SK-N-MC (cell line): ENCODE data around the gene RPL6.
A peak's percentile ranks its signal among the peaks of the same experiment; 100 is the strongest.

Experiments
- DNase-seq: peaks from one replicate; pipeline ENCODE4 v3.0.0-alpha.2; 2011; ENCODE audit warnings: low read depth, low spot score
- H3K27ac ChIP-seq: fragments of 200-600 bp; sonication (generic); 2 replicates; pipeline ENCODE4 v1.5.1; 2016; ENCODE audit warnings: mixed run types
- H3K36me3 ChIP-seq: fragments of 200-600 bp; sonication (generic); 2 replicates; pipeline ENCODE4 v1.6.1; 2017; ENCODE audit warnings: antibody characterized with exemption, low read length, mixed read lengths; ENCODE audit not compliant: insufficient read depth
- H3K4me3 ChIP-seq: fragments of 200-600 bp; sonication (generic); 2 replicates; pipeline ENCODE4 v1.5.1; 2016
- H3K9ac ChIP-seq: fragments of 200-600 bp; sonication (generic); 2 replicates; pipeline ENCODE4 v1.8.0; 2017; ENCODE audit warnings: mixed run types, mixed read lengths; ENCODE audit not compliant: insufficient read length
- H3K9me3 ChIP-seq: fragments of 200-600 bp; sonication (generic); 2 replicates; pipeline ENCODE4 v1.6.1; 2017; ENCODE audit warnings: low read depth, mild to moderate bottlenecking, antibody characterized with exemption, low read length, moderate library complexity, mixed read lengths
- EZH2 ChIP-seq: fragments of 200-600 bp; sonication (generic); IDR thresholded peaks from one replicate; pipeline ENCODE4 v1.6.1; 2017; ENCODE audit warnings: antibody characterized with exemption
- FOXP2 ChIP-seq: optimal IDR thresholded peaks from 2 replicates; pipeline ENCODE3; 2011; ENCODE audit warnings: mild to moderate bottlenecking, moderate library complexity; ENCODE audit not compliant: insufficient read depth; ENCODE audit errors: extremely low read length, control extremely low read depth
- POLR2AphosphoS5 ChIP-seq: IDR thresholded peaks from 2 replicates; pipeline ENCODE4 v1.6.1; 2012; ENCODE audit warnings: mild to moderate bottlenecking, low read depth, low read length, borderline replicate concordance

Gene RPL6

DNA sequence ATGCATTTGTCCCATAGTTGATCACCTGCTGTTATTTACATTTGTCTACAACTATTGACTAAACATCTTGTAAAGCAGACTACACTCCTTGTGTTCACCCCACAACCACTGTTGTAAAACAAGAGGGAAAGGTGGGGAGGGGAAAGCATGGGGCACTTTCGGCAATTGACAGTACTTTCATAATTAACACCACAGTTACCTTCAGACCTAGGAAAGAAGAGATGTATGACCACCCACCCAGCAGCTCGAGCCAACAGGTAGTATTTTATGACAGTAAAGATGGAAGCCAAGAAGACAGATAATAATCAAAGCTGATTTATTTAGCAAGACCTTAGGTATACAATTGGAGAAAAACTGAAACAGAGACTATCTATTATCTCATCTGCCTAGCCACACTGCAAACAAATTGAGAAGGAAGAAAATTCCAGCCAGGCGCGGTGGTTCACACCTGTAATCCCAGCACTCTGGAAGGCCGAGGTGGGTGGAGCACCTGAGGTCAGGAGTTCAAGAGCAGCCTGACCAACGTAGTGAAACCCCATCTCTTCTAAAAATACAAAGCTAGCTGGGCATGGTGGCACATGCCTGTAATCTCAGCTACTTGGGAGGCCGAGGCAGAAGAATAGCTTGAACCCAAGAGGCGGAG, 38.4 kb downstream of the RPL6 start:
- Histone ChIP-seq H3K36me3 (peaks cover 9% of the 10 kb centered on the region), H3K9me3 (0 out of 2 replicates have a peak, but pooled peaks cover 5% of the 10 kb centered on the region), H3K27ac (no peak overlapping the region), H3K4me3 (no peak overlapping the region), H3K9ac (no peak overlapping the region)
- no peak for DNase-seq
- TF ChIP-seq FOXP2 (no peak), POLR2AphosphoS5 (no peak), EZH2 (no peak)

DNA sequence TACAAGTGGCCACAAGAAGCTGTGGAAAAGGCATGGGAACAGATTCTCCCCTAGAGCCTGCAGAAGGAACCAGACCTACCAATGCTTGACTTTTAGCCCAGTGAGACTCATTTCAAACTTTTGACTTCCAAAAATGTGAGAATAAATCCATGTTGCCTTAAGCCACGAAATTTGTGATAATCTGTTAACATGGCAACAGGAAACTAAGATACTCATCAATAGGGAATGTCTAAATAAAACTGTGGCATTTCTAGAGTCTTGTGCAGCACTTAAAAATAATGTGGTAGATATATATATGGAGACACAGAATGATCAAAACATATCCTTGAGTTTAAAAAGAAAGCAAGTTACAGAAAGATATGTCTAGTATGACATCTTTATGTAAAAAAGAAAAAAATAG, 39.2 kb downstream of the RPL6 start:
- no peak for TF ChIP-seq EZH2
- no peak for TF ChIP-seq POLR2AphosphoS5
- no peak for TF ChIP-seq FOXP2
- no peak for DNase-seq
- H3K27ac ChIP-seq = peak overlapping the region; percentile 6; the same call in 1 of the 2 replicates
- H3K9ac ChIP-seq = no peak overlapping the region
- peaks cover 5% of the 10 kb centered on the region for H3K36me3 ChIP-seq
- H3K4me3 ChIP-seq = no peak overlapping the region
- H3K9me3 ChIP-seq = 0 out of 2 replicates have a peak, but pooled peaks cover 4% of the 10 kb centered on the region

DNA sequence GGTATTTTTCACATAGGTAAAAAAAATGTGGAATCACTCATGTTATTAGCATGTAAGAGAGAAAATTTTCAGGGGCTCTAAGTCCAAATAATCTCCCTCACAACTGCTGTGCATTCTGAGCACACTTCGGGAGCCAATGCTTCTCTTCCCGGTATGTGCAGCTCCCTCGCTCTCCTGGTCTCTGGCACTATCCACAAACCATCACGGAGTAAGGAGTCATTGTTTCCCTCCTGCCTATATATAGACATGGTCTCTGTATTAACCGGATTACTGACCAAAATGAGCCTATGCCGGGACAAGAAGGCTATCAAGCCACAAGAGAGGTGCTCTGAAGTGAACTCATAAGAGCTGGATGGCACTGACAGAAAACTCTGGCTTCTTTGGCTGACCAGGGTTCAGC, 40.5 kb downstream of the RPL6 start:
- H3K4me3 ChIP-seq = no peak overlapping the region
- no peak for DNase-seq
- no peaks in the 10 kb centered on the region for H3K9me3 ChIP-seq
- no peak for TF ChIP-seq EZH2
- no peak for TF ChIP-seq POLR2AphosphoS5
- no peak for TF ChIP-seq FOXP2
- 0 out of 2 replicates have a peak overlapping the region, but pooled peaks have one; percentile 59 for H3K27ac ChIP-seq
- H3K9ac ChIP-seq = no peak overlapping the region
- no peaks in the 10 kb centered on the region for H3K36me3 ChIP-seq

DNA sequence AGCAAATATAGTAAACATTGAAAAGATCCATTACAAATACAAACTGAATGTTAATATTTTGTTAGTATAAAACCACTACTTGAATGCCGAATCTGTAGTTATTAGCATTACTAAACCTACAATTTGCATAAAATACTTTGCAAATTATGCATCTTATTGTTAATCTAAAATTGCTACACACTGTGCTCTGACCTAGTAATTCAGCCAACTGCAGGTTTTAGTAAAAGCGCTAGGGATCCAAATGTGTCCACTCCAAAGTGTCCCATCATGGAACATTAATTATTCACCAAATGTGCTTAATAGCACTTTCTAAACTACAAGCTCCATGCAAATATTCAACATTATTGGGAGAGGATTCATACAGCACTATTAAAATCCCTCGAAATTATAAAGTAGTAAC, 41.4 kb downstream of the RPL6 start:
- DNase-seq = no peak
- TF ChIP-seq EZH2 (no peak), FOXP2 (no peak), POLR2AphosphoS5 (no peak)
- peak overlapping the region; percentile 11 for H3K9ac ChIP-seq
- peak overlapping the region; percentile 59 for H3K27ac ChIP-seq
- no peaks in the 10 kb centered on the region for H3K9me3 ChIP-seq
- no peaks in the 10 kb centered on the region for H3K36me3 ChIP-seq
- 0 out of 2 replicates have a peak overlapping the region, but pooled peaks have one; percentile 8 for H3K4me3 ChIP-seq

DNA sequence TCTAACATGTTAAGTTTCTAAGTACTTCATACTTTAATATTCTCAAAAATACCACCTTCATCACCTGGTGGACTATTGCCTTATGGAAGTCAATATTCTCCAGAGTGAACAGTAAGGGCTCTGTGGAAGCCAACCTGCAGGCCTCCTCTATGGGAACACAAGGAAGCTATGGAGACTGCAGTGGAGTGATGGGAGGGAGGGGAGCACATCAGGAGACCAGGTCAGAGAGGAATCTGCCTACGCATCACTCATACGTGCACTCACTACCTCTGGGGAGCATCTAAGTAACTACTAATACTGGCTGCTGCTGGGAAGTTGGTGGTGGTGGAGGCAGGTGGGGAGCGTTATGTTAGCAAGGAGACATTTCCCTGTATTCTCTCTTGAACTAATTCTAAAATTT, 47.1 kb downstream of the RPL6 start:
- TF ChIP-seq FOXP2 = no peak
- TF ChIP-seq EZH2 = no peak
- TF ChIP-seq POLR2AphosphoS5 = no peak
- H3K4me3 ChIP-seq = no peak overlapping the region

DNA sequence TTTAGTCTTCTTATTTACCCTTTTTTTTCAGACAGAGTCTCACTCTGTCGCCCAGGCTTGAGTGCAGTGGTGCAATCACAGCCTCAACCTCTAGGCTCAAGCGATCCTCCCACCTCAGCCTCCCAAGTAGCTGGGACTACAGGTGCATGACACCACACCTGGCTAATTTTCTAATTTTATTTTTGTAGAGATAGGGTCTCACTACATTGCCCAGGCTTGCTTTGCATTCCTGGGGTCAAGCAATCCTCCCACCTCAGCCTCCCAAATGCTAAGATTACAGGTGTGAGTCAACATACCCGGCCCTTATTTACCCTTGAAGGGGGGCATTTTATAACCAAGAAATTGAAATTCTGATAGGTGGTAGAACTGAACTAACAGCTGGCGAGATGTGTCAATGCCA, 48.1 kb downstream of the RPL6 start:
- no peak overlapping the region for H3K4me3 ChIP-seq
- H3K9ac ChIP-seq = no peak overlapping the region
- no peak overlapping the region for H3K27ac ChIP-seq
- H3K9me3 ChIP-seq = no peaks in the 10 kb centered on the region
- TF ChIP-seq POLR2AphosphoS5 (no peak), EZH2 (no peak), FOXP2 (no peak)
- no peaks in the 10 kb centered on the region for H3K36me3 ChIP-seq
- no peak for DNase-seq

More for the DNA sequence above, 47.1 kb downstream of the RPL6 start:
- DNase-seq = no peak
- H3K9me3 ChIP-seq = no peaks in the 10 kb centered on the region
- no peak overlapping the region for H3K9ac ChIP-seq
- no peaks in the 10 kb centered on the region for H3K36me3 ChIP-seq
- H3K27ac ChIP-seq = no peak overlapping the region

DNA sequence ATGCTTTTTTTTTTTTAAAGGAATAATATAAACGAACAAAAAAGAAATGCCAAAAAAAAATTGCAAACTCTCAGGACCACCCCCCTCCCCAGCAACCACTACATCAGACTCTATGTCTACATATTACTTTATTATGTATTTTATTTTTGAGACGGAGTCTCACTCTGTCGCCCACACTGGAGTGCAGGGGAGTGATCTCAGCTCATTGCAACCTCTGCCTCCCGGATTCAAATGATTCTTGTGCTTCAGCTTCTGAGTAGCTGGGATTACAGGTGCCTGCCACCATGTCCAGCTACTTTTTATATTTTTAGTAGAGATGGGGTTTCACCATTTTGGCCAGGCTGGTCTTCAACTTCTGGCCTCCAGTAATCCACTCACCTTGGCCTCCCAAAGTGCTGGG, 50.1 kb downstream of the RPL6 start:
- Histone ChIP-seq H3K9me3 (no peaks in the 10 kb centered on the region), H3K4me3 (no peak overlapping the region), H3K27ac (no peak overlapping the region), H3K36me3 (no peaks in the 10 kb centered on the region), H3K9ac (no peak overlapping the region)
- DNase-seq = no peak
- TF ChIP-seq EZH2 (no peak), POLR2AphosphoS5 (no peak), FOXP2 (no peak)

DNA sequence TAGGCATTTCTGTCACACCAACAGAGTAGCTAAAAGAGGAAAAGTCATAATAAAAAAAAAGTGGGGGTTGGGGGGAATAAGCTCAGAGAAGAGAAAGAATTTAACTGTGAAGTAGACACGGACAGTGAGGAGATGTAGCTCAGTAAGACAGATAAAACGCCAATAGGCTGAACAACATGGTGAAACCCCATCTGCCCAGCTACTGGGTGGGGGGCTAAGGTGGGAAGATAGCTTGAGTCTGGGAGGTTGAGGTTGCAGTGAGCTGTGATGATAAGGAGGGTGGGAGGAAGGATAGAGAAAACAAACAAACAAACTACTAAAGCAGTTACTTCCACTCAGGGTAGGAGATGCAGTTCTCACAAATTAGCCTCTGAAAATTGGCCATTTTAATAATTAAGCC, 52.2 kb downstream of the RPL6 start:
- Histone ChIP-seq H3K9me3 (no peaks in the 10 kb centered on the region), H3K27ac (no peak overlapping the region), H3K4me3 (no peak overlapping the region), H3K36me3 (no peaks in the 10 kb centered on the region), H3K9ac (no peak overlapping the region)
- no peak for DNase-seq
- TF ChIP-seq FOXP2 = no peak
- no peak for TF ChIP-seq EZH2
- no peak for TF ChIP-seq POLR2AphosphoS5
